Transverse colon (tissue), 4 donors: ENCODE data around the gene SPEF2. TPM values are rescaled to one million over a fixed set of nuclear protein-coding genes. Genes with fewer than 3 reads are reported as not detected.

Source experiments
- DNase-seq: peaks from one replicate; pipeline ENCODE4 v3.0.0-alpha.2; 2019
- H3K27ac ChIP-seq, 4 donors: fragments of 200-600 bp; sonication (generic); 2 replicates each; pipeline ENCODE4 v1.5.1; 2016 to 2018; ENCODE audit warnings: inconsistent platforms in 4 of 4
- H3K27me3 ChIP-seq: fragments of 200-600 bp; sonication (generic); 2 replicates; pipeline ENCODE4 v1.5.1; 2017; ENCODE audit warnings: inconsistent platforms
- H3K36me3 ChIP-seq, 4 donors: fragments of 200-600 bp; sonication (generic); 2 replicates each; pipeline ENCODE4 v1.5.1; 2017 to 2019; ENCODE audit warnings: inconsistent platforms in 4 of 4
- H3K4me1 ChIP-seq, 4 donors: fragments of 200-600 bp; sonication (generic); 2 replicates each; pipeline ENCODE4 v1.5.1; 2017 to 2020; ENCODE audit warnings: inconsistent platforms in 4 of 4
- H3K4me3 ChIP-seq, 4 donors: fragments of 200-600 bp; sonication (generic); 1 replicate in 1 of 4; 2 replicates in 3 of 4; pipeline versions ENCODE4 v1.5.1 to v1.6.1; 2017 to 2019; ENCODE audit warnings: inconsistent platforms in 4 of 4
- H3K9me3 ChIP-seq, 2 donors: fragments of 200-600 bp; sonication (generic); 2 replicates each; pipeline ENCODE4 v1.5.1; 2017 to 2019; ENCODE audit warnings: inconsistent platforms in 2 of 2
- CTCF ChIP-seq, 5 experiments: fragments of 200-600 bp in 3 of 5; fragments of 450-650 bp in 2 of 5; sonication (generic) in 3 of 5; IDR thresholded peaks; 1 replicate in 2 of 5; 2 replicates in 3 of 5; pipeline ENCODE4 v1.5.1; 2016 to 2017; ENCODE audit warnings: antibody characterized with exemption in 5 of 5, inconsistent platforms in 3 of 5, mild to moderate bottlenecking in 2 of 5, moderate library complexity in 1 of 5
- EP300 ChIP-seq: sonication (generic); formaldehyde crosslinking; IDR thresholded peaks from one replicate; pipeline ENCODE4 v1.6.1; 2017; ENCODE audit warnings: antibody characterized with exemption, low read depth
- POLR2A ChIP-seq: fragments of 450-650 bp; IDR thresholded peaks from one replicate; pipeline ENCODE4 v1.6.1; 2016; ENCODE audit warnings: antibody characterized with exemption, mild to moderate bottlenecking, moderate library complexity
- POLR2AphosphoS5 ChIP-seq, 3 donors: sonication (generic); formaldehyde crosslinking; IDR thresholded peaks; one replicate each; pipeline ENCODE4 v1.6.1; 2016; ENCODE audit warnings: antibody characterized with exemption in 3 of 3
- WGBS, 2 donors: methylation state at CpG; one replicate each; pipeline ENCODE4 v1.1.5; 2018; ENCODE audit warnings: low coverage in 1 of 2; 5-methylcytosine and 5-hydroxymethylcytosine counted together
- in situ Hi-C, 4 donors: fragments of 200-750 bp; cut with MboI; loops; one replicate each; pipeline versions ENCODE4 v1.15.0 to v1.15.1; 2017; ENCODE audit warnings: low sequenced_read_pairs in 3 of 4, low pct_ligation_motif_present in 1 of 4, low pct_unique_long_range_greater_than_20kb in 1 of 4
- intact Hi-C: fragments of 100-400 bp; cut with DNase I; formaldehyde crosslinking; loops from one replicate; pipeline ENCODE4 v1.15.1; 2023; ENCODE audit warnings: low total_unique reads
- total RNA-seq, 4 donors: library from RNA; depleted of rRNA; stranded (reverse); fragments of >200 nt; gene quantifications; one replicate each; pipeline ENCODE4 v1.1.0, GENCODE V29; 2016

The SPEF2 gene
- total RNA-seq, 4 donors from 2014 or later: 2.4 to 9.4 (median 5.1) TPM; not detected in 1

GRCh38 chr5:35683466-35683865, 65.8 kb downstream of the SPEF2 start:
- no peak for DNase-seq
- Histone ChIP-seq H3K36me3 (no peaks in the 10 kb centered on the region), H3K4me3 (no peak overlapping the region), H3K27ac (no peak overlapping the region), H3K4me1 (no peaks in the 10 kb centered on the region), H3K9me3 (no peaks in the 10 kb centered on the region), H3K27me3 (no peaks in the 10 kb centered on the region)
- in situ Hi-C loops (no loop called here), intact Hi-C loops (no loop called here)
- TF ChIP-seq POLR2AphosphoS5 (IDR thresholded peaks at IDR 0.05): no peak
- no peak for TF ChIP-seq CTCF (IDR thresholded peaks at IDR 0.05)
- TF ChIP-seq EP300: no peak
- no peak for TF ChIP-seq POLR2A
- WGBS, 2 donors: 53 to 100% methylated on average over 1 to 6 of the region's 6 CpGs

- no peak for DNase-seq
- Histone ChIP-seq H3K27me3 (no peaks in the 10 kb centered on the region), H3K4me1 (no peaks in the 10 kb centered on the region), H3K27ac (no peak overlapping the region), H3K4me3 (no peak overlapping the region), H3K36me3 (no peaks in the 10 kb centered on the region), H3K9me3 (no peaks in the 10 kb centered on the region)
- intact Hi-C loops (no loop called here), in situ Hi-C loops (no loop called here)
- TF ChIP-seq POLR2A: no peak
- no peak for TF ChIP-seq EP300
- TF ChIP-seq CTCF (IDR thresholded peaks at IDR 0.05): no peak
- TF ChIP-seq POLR2AphosphoS5 (IDR thresholded peaks at IDR 0.05): no peak
- WGBS, 2 donors: 87 to 96% methylated on average over 1 of the region's 1 CpG
Measured at GRCh38 chr5:35685161-35685560, 67.5 kb downstream of the SPEF2 start.

GRCh38 chr5:35687961-35688360, 70.3 kb downstream of the SPEF2 start:
- Histone ChIP-seq H3K36me3 (no peaks in the 10 kb centered on the region), H3K27ac (no peak overlapping the region), H3K4me1 (no peaks in the 10 kb centered on the region), H3K27me3 (no peaks in the 10 kb centered on the region), H3K9me3 (no peaks in the 10 kb centered on the region), H3K4me3 (no peak overlapping the region)
- intact Hi-C loops (no loop called here), in situ Hi-C loops (no loop called here)
- 74 to 79% methylated on average over 2 of the region's 2 CpGs for WGBS, 2 donors
- no peak for DNase-seq
- no peak for TF ChIP-seq POLR2A
- no peak for TF ChIP-seq POLR2AphosphoS5 (IDR thresholded peaks at IDR 0.05)
- TF ChIP-seq EP300: no peak
- no peak for TF ChIP-seq CTCF (IDR thresholded peaks at IDR 0.05)

- no peak for DNase-seq
- Histone ChIP-seq H3K4me1 (no peaks in the 10 kb centered on the region), H3K4me3 (no peak overlapping the region), H3K27ac (no peak overlapping the region), H3K27me3 (no peaks in the 10 kb centered on the region), H3K9me3 (no peaks in the 10 kb centered on the region), H3K36me3 (no peaks in the 10 kb centered on the region)
- no peak for TF ChIP-seq POLR2A
- TF ChIP-seq CTCF (IDR thresholded peaks at IDR 0.05): no peak
- TF ChIP-seq POLR2AphosphoS5 (IDR thresholded peaks at IDR 0.05): no peak
- TF ChIP-seq EP300: no peak
- intact Hi-C loops (no loop called here), in situ Hi-C loops (no loop called here)
- WGBS, 2 donors: 50 to 68% methylated on average over 1 to 2 of the region's 2 CpGs
Measured at GRCh38 chr5:35694481-35694880, 76.8 kb downstream of the SPEF2 start.
